ENCODE results near the gene TM7SF3.

Gene TM7SF3

GRCh38 chr12:27014859-27015729, 910 bp upstream of the TM7SF3 start:
- DNase-seq, result no peak

GRCh38 chr12:27013611-27014084, 536 bp downstream of the TM7SF3 start:
- no peak for DNase-seq

GRCh38 chr12:27012982-27013255, 1.3 kb downstream of the TM7SF3 start:
- no peak for DNase-seq

GRCh38 chr12:27012239-27012981, 1.8 kb downstream of the TM7SF3 start:
- DNase-seq, result no peak

GRCh38 chr12:27009881-27010301, 4.3 kb downstream of the TM7SF3 start:
- no peak for DNase-seq

- no peak for DNase-seq
These were observed 6.1 kb downstream of the TM7SF3 start for GRCh38 chr12:27008081-27008480.

GRCh38 chr12:27006797-27007467, 7.3 kb downstream of the TM7SF3 start:
- DNase-seq, result no peak

GRCh38 chr12:27005495-27005894, 8.7 kb downstream of the TM7SF3 start:
- DNase-seq, result no peak

- DNase-seq, result no peak
These were observed 10.5 kb downstream of the TM7SF3 start for GRCh38 chr12:27003421-27004381.

- no peak for DNase-seq
These were observed 12.0 kb downstream of the TM7SF3 start for GRCh38 chr12:27002141-27002540.

- DNase-seq, result no peak
These were observed 12.5 kb downstream of the TM7SF3 start for GRCh38 chr12:27001663-27002062.

- DNase-seq, result no peak
These were observed 13.2 kb downstream of the TM7SF3 start for GRCh38 chr12:27000961-27001360.

- DNase-seq, result no peak
These were observed 17.2 kb downstream of the TM7SF3 start for GRCh38 chr12:26997003-26997402.

- DNase-seq, result no peak
These were observed 18.5 kb downstream of the TM7SF3 start for GRCh38 chr12:26995706-26996105.

GRCh38 chr12:26994109-26994508, 20.1 kb downstream of the TM7SF3 start:
- no peak for DNase-seq

GRCh38 chr12:26991826-26992225, 22.4 kb downstream of the TM7SF3 start:
- DNase-seq, result no peak

- DNase-seq, result no peak
These were observed 24.3 kb downstream of the TM7SF3 start for GRCh38 chr12:26989873-26990272.

GRCh38 chr12:26988703-26989102, 25.5 kb downstream of the TM7SF3 start:
- no peak for DNase-seq

- no peak for DNase-seq
These were observed 26.4 kb downstream of the TM7SF3 start for GRCh38 chr12:26987634-26988424.

GRCh38 chr12:26982866-26983265, 31.3 kb downstream of the TM7SF3 start:
- DNase-seq, result no peak

- no peak for DNase-seq
These were observed 34.5 kb downstream of the TM7SF3 start for GRCh38 chr12:26979733-26980132.

GRCh38 chr12:26978801-26979200, 35.4 kb downstream of the TM7SF3 start:
- no peak for DNase-seq

All from NK-92 treated with Interleukin-12 subunit alpha and Interleukin-12 subunit beta, amount 100 ng/mL, for 24 hours (cell line).